ENCODE data around the gene CNPY2. TPM values are rescaled to one million over a fixed set of nuclear protein-coding genes. Genes with fewer than 3 reads are reported as not detected.

CNPY2 gene
- total and polyA plus RNA-seq, 5 donors = 52.4 to 69.7 (median 56.3) TPM

Other genes with a start within 250 kb of the CNPY2 start
- 1 to 10 TPM; 3.2 to 7.4 (median 6.1) TPM for gene ERBB3, start 235.8 kb downstream of the CNPY2 start, total RNA-seq
- 6.4 TPM for gene ERBB3, start 235.8 kb downstream of the CNPY2 start, polyA plus RNA-seq
- gene PA2G4, start 211.4 kb downstream of the CNPY2 start, total RNA-seq = 10 to 100 TPM; 65.5 to 77.6 (median 74.2) TPM
- gene PA2G4, start 211.4 kb downstream of the CNPY2 start, polyA plus RNA-seq = 73.3 TPM
- gene RPL41, start 199.4 kb downstream of the CNPY2 start, total RNA-seq = 1,000 to 10,000 TPM; 2,156 to 2,505 (median 2,353) TPM
- gene RPL41, start 199.4 kb downstream of the CNPY2 start, polyA plus RNA-seq = 2,026 TPM
- 1 to 10 TPM; 6.1 to 8.6 (median 6.7) TPM for gene ZC3H10, start 197.7 kb downstream of the CNPY2 start, total RNA-seq
- 2.7 TPM for gene ZC3H10, start 197.7 kb downstream of the CNPY2 start, polyA plus RNA-seq
- gene ESYT1, start 187.7 kb downstream of the CNPY2 start, total RNA-seq = 10 to 100 TPM; 30.7 to 38.5 (median 33.6) TPM
- 29.1 TPM for gene ESYT1, start 187.7 kb downstream of the CNPY2 start, polyA plus RNA-seq
- 10 to 100 TPM; 48.4 to 74.6 (median 60.2) TPM for gene MYL6B, start 163.4 kb downstream of the CNPY2 start, total RNA-seq
- gene MYL6B, start 163.4 kb downstream of the CNPY2 start, polyA plus RNA-seq = 65.7 TPM
- 1,000 to 10,000 TPM in 1 of 4 donors, 100 to 1,000 TPM in 3; 592 to 1,178 (median 826) TPM for gene MYL6, start 157.6 kb downstream of the CNPY2 start, total RNA-seq
- 1,131 TPM for gene MYL6, start 157.6 kb downstream of the CNPY2 start, polyA plus RNA-seq
- 10 to 100 TPM; 63.2 to 94.6 (median 72.2) TPM for gene SMARCC2, start 126.5 kb downstream of the CNPY2 start, total RNA-seq
- 28.6 TPM for gene SMARCC2, start 126.5 kb downstream of the CNPY2 start, polyA plus RNA-seq
- 10 to 100 TPM; 43.5 to 63.2 (median 47.0) TPM for gene RNF41, start 94.1 kb downstream of the CNPY2 start, total RNA-seq
- gene RNF41, start 94.1 kb downstream of the CNPY2 start, polyA plus RNA-seq = 17.4 TPM
- gene NABP2, start 91.6 kb downstream of the CNPY2 start, total RNA-seq = 10 to 100 TPM; 20.2 to 26.0 (median 24.4) TPM
- 19.1 TPM for gene NABP2, start 91.6 kb downstream of the CNPY2 start, polyA plus RNA-seq
- gene SLC39A5, start 85.9 kb downstream of the CNPY2 start, total RNA-seq = under 1 TPM in 1 of 4 donors, not detected in 3; 0.49 TPM
- gene SLC39A5, start 85.9 kb downstream of the CNPY2 start, polyA plus RNA-seq = 0.18 TPM
- 10 to 100 TPM; 22.8 to 30.7 (median 25.6) TPM for gene ANKRD52, start 57.6 kb downstream of the CNPY2 start, total RNA-seq
- gene ANKRD52, start 57.6 kb downstream of the CNPY2 start, polyA plus RNA-seq = 13.4 TPM
- 100 to 1,000 TPM in 3 of 4 donors, 10 to 100 TPM in 1; 98.5 to 166 (median 117) TPM for gene COQ10A, start 49.0 kb downstream of the CNPY2 start, total RNA-seq
- 159 TPM for gene COQ10A, start 49.0 kb downstream of the CNPY2 start, polyA plus RNA-seq
- 100 to 1,000 TPM; 454 to 594 (median 571) TPM for gene CS, start 15.7 kb downstream of the CNPY2 start, total RNA-seq
- 250 TPM for gene CS, start 15.7 kb downstream of the CNPY2 start, polyA plus RNA-seq
- 10 to 100 TPM; 39.9 to 58.3 (median 49.1) TPM for gene PAN2, start 18.0 kb upstream of the CNPY2 start, total RNA-seq
- 33.1 TPM for gene PAN2, start 18.0 kb upstream of the CNPY2 start, polyA plus RNA-seq
- not detected for gene IL23A, start 22.9 kb upstream of the CNPY2 start, total RNA-seq
- 0.32 TPM for gene IL23A, start 22.9 kb upstream of the CNPY2 start, polyA plus RNA-seq
- 10 to 100 TPM; 44.6 to 67.6 (median 53.5) TPM for gene STAT2, start 44.1 kb upstream of the CNPY2 start, total RNA-seq
- gene STAT2, start 44.1 kb upstream of the CNPY2 start, polyA plus RNA-seq = 29.9 TPM
- not detected for gene APOF, start 46.9 kb upstream of the CNPY2 start, total RNA-seq
- not detected for gene APOF, start 46.9 kb upstream of the CNPY2 start, polyA plus RNA-seq
- 1 to 10 TPM; 2.2 to 3.9 (median 3.6) TPM for gene TIMELESS, start 133.4 kb upstream of the CNPY2 start, total RNA-seq
- 2.2 TPM for gene TIMELESS, start 133.4 kb upstream of the CNPY2 start, polyA plus RNA-seq
- gene MIP, start 138.7 kb upstream of the CNPY2 start, total RNA-seq = under 1 TPM in 3 of 4 donors, not detected in 1; 0.14 to 0.34 (median 0.25) TPM
- 0.14 TPM for gene MIP, start 138.7 kb upstream of the CNPY2 start, polyA plus RNA-seq
- 1 to 10 TPM; 2.6 to 3.3 (median 2.7) TPM for gene SPRYD4, start 152.6 kb upstream of the CNPY2 start, total RNA-seq
- gene SPRYD4, start 152.6 kb upstream of the CNPY2 start, polyA plus RNA-seq = 3.1 TPM
- 1 to 10 TPM in 1 of 4 donors, under 1 TPM in 3; 0.42 to 1.2 (median 0.57) TPM for gene GLS2, start 172.2 kb upstream of the CNPY2 start, total RNA-seq
- gene GLS2, start 172.2 kb upstream of the CNPY2 start, polyA plus RNA-seq = 0.63 TPM
- gene RBMS2, start 205.8 kb upstream of the CNPY2 start, total RNA-seq = 10 to 100 TPM; 29.6 to 41.4 (median 37.6) TPM
- 11.0 TPM for gene RBMS2, start 205.8 kb upstream of the CNPY2 start, polyA plus RNA-seq